ENCODE data around the gene CCDC9B. TPM values are rescaled to one million over a fixed set of nuclear protein-coding genes. Genes with fewer than 3 reads are reported as not detected.

The CCDC9B gene
- total RNA-seq, 2 donors from 2014 or later = 30.1 to 57.1 TPM

DNA sequence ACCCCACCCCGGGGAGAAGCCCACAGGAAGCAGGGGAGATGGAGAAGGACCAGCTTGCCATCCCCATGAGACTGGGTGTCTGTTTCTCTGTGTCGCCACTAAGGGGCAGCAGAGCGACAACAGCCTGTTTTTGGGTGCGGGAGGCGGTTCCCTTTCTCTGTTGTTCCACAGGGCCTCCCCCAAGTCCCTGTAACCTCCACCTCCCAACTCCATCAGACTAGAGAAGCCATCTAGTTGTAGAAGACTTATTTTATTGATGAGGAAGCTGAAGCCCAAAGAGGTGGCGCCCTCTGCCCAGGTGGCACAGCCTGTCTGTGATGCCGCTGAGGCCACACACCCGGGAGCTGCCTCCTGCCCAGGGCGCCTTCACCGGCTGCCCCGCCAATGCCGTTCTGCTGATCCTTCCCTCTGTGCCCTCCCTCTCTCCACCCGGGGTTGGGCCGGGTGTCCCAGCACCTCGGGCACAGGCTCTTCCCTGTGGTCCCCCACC is 3.9 kb upstream of the CCDC9B start:
- H3K27me3 ChIP-seq (replicated peaks; ENCODE audit: insufficient read depth) = no peaks in the 10 kb centered on the region
- H3K36me3 ChIP-seq = no peaks in the 10 kb centered on the region
- H3K9me3 ChIP-seq = no peaks in the 10 kb centered on the region
- DNase-seq (ENCODE audit: low spot score) (no peak), ATAC-seq (ENCODE audit: insufficient number of reproducible peaks, low FRiP score, low read depth) (no peak)
- peaks cover 36 to 52% of the 10 kb centered on the region in 2 donors for H3K4me1 ChIP-seq (ENCODE audit: control insufficient read depth in 1 of 2, low read depth in 2 of 2)
- TF ChIP-seq, protein P1, sequence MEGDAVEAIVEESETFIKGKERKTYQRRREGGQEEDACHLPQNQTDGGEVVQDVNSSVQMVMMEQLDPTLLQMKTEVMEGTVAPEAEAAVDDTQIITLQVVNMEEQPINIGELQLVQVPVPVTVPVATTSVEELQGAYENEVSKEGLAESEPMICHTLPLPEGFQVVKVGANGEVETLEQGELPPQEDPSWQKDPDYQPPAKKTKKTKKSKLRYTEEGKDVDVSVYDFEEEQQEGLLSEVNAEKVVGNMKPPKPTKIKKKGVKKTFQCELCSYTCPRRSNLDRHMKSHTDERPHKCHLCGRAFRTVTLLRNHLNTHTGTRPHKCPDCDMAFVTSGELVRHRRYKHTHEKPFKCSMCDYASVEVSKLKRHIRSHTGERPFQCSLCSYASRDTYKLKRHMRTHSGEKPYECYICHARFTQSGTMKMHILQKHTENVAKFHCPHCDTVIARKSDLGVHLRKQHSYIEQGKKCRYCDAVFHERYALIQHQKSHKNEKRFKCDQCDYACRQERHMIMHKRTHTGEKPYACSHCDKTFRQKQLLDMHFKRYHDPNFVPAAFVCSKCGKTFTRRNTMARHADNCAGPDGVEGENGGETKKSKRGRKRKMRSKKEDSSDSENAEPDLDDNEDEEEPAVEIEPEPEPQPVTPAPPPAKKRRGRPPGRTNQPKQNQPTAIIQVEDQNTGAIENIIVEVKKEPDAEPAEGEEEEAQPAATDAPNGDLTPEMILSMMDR (IDR thresholded peaks at IDR 0.05) = peak; percentile 77
- peak overlapping the region; percentile 93 to 99 for H3K27ac ChIP-seq
- no peak overlapping the region for H3K4me3 ChIP-seq

DNA sequence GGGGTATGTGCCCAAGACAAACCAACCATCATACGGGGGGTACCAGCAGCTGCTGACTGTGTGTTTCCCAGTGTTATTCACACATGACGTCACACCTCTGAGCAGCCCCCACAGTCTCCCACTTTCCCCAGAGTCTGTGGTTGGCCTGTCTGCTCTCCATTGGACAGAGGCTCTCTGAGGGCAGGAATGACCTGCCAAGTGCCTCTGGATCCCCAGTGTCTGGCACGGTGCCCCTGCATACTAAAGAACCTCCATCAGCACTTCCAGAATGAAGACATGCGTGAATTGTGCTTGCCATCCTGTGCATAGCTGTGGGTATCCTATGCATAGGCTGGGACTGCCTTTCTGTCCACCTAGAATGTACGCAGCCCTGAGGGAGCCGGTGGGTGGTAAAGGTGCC is 3.5 kb upstream of the CCDC9B start:
- Histone ChIP-seq H3K27ac (peak overlapping the region; percentile 93 to 99), H3K27me3 (replicated peaks; ENCODE audit: insufficient read depth) (no peaks in the 10 kb centered on the region), H3K36me3 (no peaks in the 10 kb centered on the region), H3K4me3 (no peak overlapping the region), H3K9me3 (no peaks in the 10 kb centered on the region), H3K4me1 (ENCODE audit: control insufficient read depth in 1 of 2, low read depth in 2 of 2) (peaks cover 40 to 57% of the 10 kb centered on the region in 2 donors)
- TF ChIP-seq, protein P1 (IDR thresholded peaks at IDR 0.05) = no peak
- DNase-seq (ENCODE audit: low spot score) (no peak), ATAC-seq (ENCODE audit: insufficient number of reproducible peaks, low FRiP score, low read depth) (no peak)

GRCh38 chr15:40343512-40343911 is 2.8 kb upstream of the CCDC9B start:
- H3K36me3 ChIP-seq = no peaks in the 10 kb centered on the region
- DNase-seq (ENCODE audit: low spot score) (peak; percentile 53), ATAC-seq (ENCODE audit: insufficient number of reproducible peaks, low FRiP score, low read depth) (peak; percentile 16)
- H3K27ac ChIP-seq = peak overlapping the region; percentile 93 to 99
- H3K4me3 ChIP-seq = no peak overlapping the region
- peaks cover 47 to 64% of the 10 kb centered on the region in 2 donors for H3K4me1 ChIP-seq (ENCODE audit: control insufficient read depth in 1 of 2, low read depth in 2 of 2)
- H3K9me3 ChIP-seq = no peaks in the 10 kb centered on the region
- H3K27me3 ChIP-seq (replicated peaks; ENCODE audit: insufficient read depth) = no peaks in the 10 kb centered on the region
- TF ChIP-seq, protein P1 (IDR thresholded peaks at IDR 0.05) = no peak

GRCh38 chr15:40342416-40343320 is 1.9 kb upstream of the CCDC9B start:
- peaks cover 56 to 72% of the 10 kb centered on the region in 2 donors for H3K4me1 ChIP-seq (ENCODE audit: control insufficient read depth in 1 of 2, low read depth in 2 of 2)
- H3K9me3 ChIP-seq = no peaks in the 10 kb centered on the region
- peak overlapping the region; percentile 93 to 99 for H3K27ac ChIP-seq
- TF ChIP-seq, protein P1 (IDR thresholded peaks at IDR 0.05) = no peak
- no peaks in the 10 kb centered on the region for H3K27me3 ChIP-seq (replicated peaks; ENCODE audit: insufficient read depth)
- DNase-seq (ENCODE audit: low spot score) (no peak), ATAC-seq (ENCODE audit: insufficient number of reproducible peaks, low FRiP score, low read depth) (no peak)
- H3K4me3 ChIP-seq = no peak overlapping the region
- H3K36me3 ChIP-seq = no peaks in the 10 kb centered on the region

DNA sequence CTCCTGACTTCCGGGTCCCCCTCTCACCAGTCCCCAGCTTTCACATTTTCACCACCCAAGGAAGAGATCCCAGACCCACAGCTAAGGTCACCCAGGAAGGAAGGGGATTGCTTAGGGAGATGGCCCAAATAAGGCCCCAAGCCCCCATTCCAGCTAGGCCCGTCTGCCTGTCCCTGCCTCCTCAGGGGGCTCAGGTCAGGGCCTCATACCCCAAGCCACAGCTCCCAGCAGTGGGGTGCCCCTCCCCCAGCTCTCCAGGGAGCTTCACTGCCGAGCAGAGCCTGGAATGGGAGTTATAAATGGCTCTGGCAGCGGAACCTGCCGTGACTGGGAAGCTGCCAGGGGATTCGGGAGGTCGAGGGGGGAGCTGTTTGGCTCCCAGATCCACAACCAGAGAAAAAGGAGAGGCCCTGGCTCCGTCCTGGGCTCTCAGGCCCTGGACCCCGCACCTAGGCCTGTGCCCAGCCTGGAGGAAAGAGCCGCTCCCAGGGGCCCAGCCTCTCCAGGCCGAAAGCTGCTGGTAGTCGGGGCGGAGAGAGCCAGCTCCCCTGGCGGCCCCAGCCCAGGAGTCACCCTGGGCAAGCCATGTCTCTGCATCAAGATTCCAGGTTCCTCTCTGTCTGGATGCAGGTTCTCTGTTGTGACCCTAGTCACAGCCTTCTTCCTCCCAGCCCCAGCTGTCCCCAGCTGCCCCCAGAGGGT is 550 bp downstream of the CCDC9B start:
- Histone ChIP-seq H3K4me3 (peak overlapping the region; percentile 67), H3K36me3 (no peaks in the 10 kb centered on the region), H3K27ac (peak overlapping the region; percentile 93 to 99), H3K9me3 (no peaks in the 10 kb centered on the region), H3K27me3 (replicated peaks; ENCODE audit: insufficient read depth) (no peaks in the 10 kb centered on the region), H3K4me1 (ENCODE audit: control insufficient read depth in 1 of 2, low read depth in 2 of 2) (peaks cover 77 to 97% of the 10 kb centered on the region in 2 donors)
- DNase-seq (ENCODE audit: low spot score) = peak; percentile 63
- TF ChIP-seq, protein P1 (IDR thresholded peaks at IDR 0.05) = peak; percentile 25
- ATAC-seq (ENCODE audit: insufficient number of reproducible peaks, low FRiP score, low read depth) = peak; percentile 40

All from thoracic aorta (tissue), 2 donors.